ENCODE measurements around the gene ZNF423. TPM values are rescaled to one million over a fixed set of nuclear protein-coding genes. Genes with fewer than 3 reads are reported as not detected.

ZNF423 gene
- total RNA-seq, 1 donor from 2014 or later, result 3.9 TPM

- DNase-seq (ENCODE audit: low read depth in 2 of 2), result peak in 1 of 2 donors; percentile 49
Observed at GRCh38 chr16:49755313-49755620, 100.6 kb downstream of the ZNF423 start.

- DNase-seq (ENCODE audit: low read depth in 2 of 2), result peak in 1 of 2 donors; percentile 54
Observed at GRCh38 chr16:49754495-49755312, 101.2 kb downstream of the ZNF423 start.

- no peak for DNase-seq (ENCODE audit: low read depth in 2 of 2)
Observed at GRCh38 chr16:49750341-49751000, 105.4 kb downstream of the ZNF423 start.

- no peak for DNase-seq (ENCODE audit: low read depth in 2 of 2)
Observed at GRCh38 chr16:49749816-49750215, 106.1 kb downstream of the ZNF423 start.

- peak; percentile 13 to 20 for DNase-seq (ENCODE audit: low read depth in 2 of 2)
Observed at GRCh38 chr16:49748322-49748721, 107.6 kb downstream of the ZNF423 start.

- no peak for DNase-seq (ENCODE audit: low read depth in 2 of 2)
Observed at GRCh38 chr16:49747654-49748053, 108.3 kb downstream of the ZNF423 start.

- no peak for DNase-seq (ENCODE audit: low read depth in 2 of 2)
Observed at GRCh38 chr16:49746545-49746944, 109.4 kb downstream of the ZNF423 start.

- no peak for DNase-seq (ENCODE audit: low read depth in 2 of 2)
Observed at GRCh38 chr16:49745311-49745747, 110.6 kb downstream of the ZNF423 start.

- no peak for DNase-seq (ENCODE audit: low read depth in 2 of 2)
Observed at GRCh38 chr16:49744244-49745220, 111.4 kb downstream of the ZNF423 start.

GRCh38 chr16:49743658-49744057 lies 112.3 kb downstream of the ZNF423 start:
- DNase-seq (ENCODE audit: low read depth in 2 of 2), result no peak

- DNase-seq (ENCODE audit: low read depth in 2 of 2), result no peak
Observed at GRCh38 chr16:49743203-49743464, 112.8 kb downstream of the ZNF423 start.

- no peak for DNase-seq (ENCODE audit: low read depth in 2 of 2)
Observed at GRCh38 chr16:49742428-49743202, 113.3 kb downstream of the ZNF423 start.

- DNase-seq (ENCODE audit: low read depth in 2 of 2), result no peak
Observed at GRCh38 chr16:49740256-49740655, 115.7 kb downstream of the ZNF423 start.

- no peak for DNase-seq (ENCODE audit: low read depth in 2 of 2)
Observed at GRCh38 chr16:49739381-49739780, 116.5 kb downstream of the ZNF423 start.

GRCh38 chr16:49738832-49739231 lies 117.1 kb downstream of the ZNF423 start:
- no peak for DNase-seq (ENCODE audit: low read depth in 2 of 2)

- no peak for DNase-seq (ENCODE audit: low read depth in 2 of 2)
Observed at GRCh38 chr16:49738001-49738400, 117.9 kb downstream of the ZNF423 start.

- no peak for DNase-seq (ENCODE audit: low read depth in 2 of 2)
Observed at GRCh38 chr16:49737541-49737940, 118.4 kb downstream of the ZNF423 start.

GRCh38 chr16:49734331-49734730 lies 121.6 kb downstream of the ZNF423 start:
- DNase-seq (ENCODE audit: low read depth in 2 of 2), result no peak

GRCh38 chr16:49733313-49734009 lies 122.5 kb downstream of the ZNF423 start:
- no peak for DNase-seq (ENCODE audit: low read depth in 2 of 2)

GRCh38 chr16:49731911-49732310 lies 124.0 kb downstream of the ZNF423 start:
- DNase-seq (ENCODE audit: low read depth in 2 of 2), result no peak

GRCh38 chr16:49730772-49731171 lies 125.1 kb downstream of the ZNF423 start:
- no peak for DNase-seq (ENCODE audit: low read depth in 2 of 2)
